ENCODE results near the gene GRIK1.
"Not testable (repeated sequence)": the region's sequence is repeated elsewhere in the genome, so short reads cannot be mapped to it uniquely, and the experiment has no call there.

Gene GRIK1

DNA sequence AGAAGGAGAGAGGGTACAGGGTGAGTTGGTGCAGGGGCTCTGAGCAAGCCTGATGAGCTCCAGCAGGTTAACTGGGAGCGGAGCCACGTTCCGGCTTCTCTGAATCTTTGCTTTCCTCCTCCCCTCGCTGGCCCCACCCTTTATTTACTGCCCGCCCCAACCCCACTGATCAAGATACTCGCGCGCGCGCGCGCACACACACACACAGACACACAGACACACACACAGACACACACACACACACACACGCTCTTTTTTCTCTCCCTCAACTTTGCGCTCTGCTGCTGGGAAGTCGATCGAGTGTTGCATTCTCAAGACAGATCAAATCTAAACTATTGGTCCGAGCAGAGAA, at the start of gene GRIK1:
Gene GRIK1, minus strand, starts transcription at position 73 of the 352 bp plus-strand sequence.
- DNase-seq: no peak

DNA sequence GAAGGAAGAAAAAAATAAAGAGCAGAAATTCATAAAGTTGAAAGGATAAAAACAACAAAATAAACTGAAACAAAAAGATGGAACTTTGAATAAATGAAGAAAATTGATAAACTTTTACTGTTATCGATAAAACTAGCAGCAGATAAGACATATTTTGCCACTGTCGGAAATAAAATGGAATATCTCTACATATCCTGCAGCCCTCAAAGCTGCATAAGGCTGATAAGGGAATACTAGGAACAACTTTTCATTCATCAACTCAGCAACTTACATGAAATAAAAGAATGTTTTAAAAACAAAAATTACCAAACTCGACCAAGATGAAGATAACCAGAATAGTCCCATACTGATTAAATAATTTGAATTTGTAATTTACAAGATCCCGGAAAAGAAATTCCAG, 48.0 kb upstream of the GRIK1 start:
- DNase-seq: no peak

DNA sequence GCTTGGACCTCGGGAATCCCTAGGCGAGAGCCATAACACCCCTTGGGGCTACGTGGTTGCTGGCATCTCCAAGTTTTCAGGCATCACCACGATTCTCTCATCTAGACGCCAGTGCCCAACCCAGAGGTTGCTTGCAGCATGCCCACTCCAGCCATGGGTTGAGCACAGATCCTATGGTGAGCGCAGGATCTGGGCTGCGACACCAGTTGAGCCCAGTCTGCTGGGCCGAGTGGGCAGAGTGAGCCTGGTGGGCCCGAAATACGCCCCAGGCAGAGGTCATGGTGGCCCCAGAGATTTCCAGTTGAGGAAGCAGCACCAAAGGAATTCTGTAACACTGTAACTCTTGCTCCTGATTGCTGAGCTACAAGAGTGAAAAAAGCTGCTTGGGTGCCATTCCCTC, 46.1 kb upstream of the GRIK1 start:
- DNase-seq: no peak

DNA sequence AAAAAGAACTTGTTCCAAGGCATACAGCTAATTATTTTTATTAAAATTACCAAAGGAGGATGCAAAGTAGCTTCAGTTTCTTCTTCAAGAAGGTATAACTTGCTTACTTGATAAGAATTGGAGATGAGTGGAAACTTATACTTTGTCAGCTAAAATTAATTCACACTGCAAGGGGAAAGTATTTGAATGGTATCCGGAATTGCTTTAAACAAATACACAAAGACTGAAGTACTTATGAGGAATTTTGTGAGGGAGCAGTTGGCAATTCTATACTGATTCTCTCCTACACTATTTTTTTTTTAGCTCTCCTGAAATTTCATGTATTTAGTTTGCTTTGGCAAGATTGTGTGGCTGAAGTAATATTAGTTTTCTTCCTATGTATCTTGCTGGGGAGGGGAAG, 39.2 kb upstream of the GRIK1 start:
- DNase-seq: no peak

DNA sequence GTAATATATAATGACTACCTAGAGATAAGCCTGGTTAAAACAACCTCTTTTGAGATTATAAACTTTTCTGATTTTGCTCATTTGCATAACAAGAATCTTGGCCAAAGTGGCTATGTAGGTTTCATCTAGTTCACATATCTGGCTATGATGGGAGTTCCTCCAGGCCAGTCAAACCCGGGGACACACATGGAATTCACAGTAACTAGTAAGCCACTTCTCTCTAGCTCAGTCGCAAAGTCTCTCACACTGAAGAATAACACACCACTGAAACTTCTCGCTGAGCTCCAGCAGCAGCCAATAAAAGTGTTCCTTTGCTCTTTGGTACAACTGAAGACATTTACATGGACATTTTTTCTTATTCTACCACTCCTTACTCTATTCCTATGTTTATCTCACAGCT, 36.0 kb upstream of the GRIK1 start:
- DNase-seq: no peak

DNA sequence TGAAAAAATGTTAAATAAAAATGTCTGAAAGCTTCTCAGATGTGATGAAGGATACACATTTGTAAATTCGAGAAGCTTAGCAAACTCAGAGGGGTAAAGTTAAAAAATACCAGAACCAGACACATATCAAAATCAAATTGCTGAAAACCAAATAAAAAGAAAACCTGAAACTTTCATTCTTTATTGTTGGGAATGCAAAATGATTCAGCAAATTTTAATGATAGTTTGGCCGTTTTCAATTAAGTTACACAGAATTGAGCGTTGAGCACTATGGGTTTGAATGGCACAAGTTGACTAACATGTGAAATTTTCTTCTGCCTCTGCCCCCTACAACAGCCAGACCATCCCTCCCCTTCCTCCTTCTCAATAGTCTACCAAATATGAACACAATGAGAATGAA, 33.5 kb upstream of the GRIK1 start:
- no peak for DNase-seq

DNA sequence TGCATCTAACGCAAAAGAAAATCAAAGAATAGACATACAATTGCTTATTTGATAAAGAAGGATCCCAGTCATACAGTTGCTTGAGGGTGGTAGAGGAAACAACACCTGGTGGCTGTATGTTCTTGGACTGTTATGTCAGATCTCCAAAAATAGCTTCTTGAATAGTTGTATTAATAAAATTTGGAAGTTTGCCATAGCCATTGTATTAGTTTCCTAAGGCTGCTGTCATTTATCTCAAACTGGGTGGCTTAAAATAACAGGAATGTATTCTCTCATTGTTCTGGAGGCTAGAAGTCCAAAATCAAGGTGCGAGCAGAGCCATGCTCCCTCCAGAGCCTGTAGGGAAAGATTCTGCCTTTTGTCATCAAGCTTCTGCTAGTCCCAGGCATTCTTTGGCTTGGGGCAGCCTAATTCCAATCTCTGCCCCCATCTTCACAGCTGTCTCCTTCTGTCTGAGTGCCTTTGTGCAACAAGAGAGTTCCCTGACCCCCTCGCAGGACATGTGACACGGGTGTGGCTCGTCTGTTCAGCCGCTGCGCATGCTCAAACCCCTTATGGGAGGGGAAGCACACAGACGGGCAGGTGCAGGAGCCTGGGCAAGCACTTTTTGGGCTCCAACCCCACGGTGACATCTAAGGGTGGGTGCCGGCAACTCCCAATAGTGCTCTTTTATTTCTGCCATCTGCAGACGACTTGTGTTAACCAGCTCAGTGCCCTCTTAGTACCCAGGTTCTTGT, 21.7 kb upstream of the GRIK1 start:
- no peak for DNase-seq

DNA sequence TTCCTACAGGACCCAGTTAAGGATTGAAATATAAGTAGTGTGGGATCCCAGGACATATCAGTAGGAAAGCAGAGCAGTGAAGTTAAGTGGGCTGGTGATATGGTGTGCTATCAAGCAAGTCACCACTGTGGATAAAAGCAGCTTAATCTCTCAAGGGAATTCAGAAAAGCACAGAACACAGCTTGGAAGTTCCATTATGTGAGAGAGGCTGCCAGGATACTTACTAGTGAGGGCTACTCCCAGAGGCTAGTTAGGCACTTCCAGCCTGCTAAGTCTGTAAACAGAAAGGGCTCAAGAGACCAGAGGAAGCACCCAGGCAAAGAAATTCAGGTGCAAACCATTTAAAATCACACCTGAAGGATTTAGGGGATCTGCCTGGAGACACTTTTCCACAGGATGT, 18.8 kb upstream of the GRIK1 start:
- no peak for DNase-seq

DNA sequence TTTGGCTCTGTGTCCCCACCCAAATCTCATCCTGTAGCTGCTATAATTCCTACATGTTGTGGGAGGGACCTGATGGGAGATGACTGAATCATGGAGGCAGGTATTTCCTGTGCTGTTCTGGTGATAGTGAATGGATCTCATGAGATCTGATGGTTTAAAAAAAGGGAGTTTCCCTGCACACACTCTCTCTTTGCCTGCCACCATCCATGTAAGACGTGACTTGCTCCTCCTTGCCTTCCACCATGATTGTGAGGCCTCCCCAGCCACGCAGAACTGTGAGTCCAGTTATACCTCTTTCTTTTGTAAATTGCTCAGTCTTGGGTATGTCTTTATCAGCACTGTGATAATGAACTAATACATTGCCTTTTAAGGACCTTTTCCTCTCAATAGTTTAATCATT, 18.2 kb upstream of the GRIK1 start:
- not testable (repeated sequence) for DNase-seq

DNA sequence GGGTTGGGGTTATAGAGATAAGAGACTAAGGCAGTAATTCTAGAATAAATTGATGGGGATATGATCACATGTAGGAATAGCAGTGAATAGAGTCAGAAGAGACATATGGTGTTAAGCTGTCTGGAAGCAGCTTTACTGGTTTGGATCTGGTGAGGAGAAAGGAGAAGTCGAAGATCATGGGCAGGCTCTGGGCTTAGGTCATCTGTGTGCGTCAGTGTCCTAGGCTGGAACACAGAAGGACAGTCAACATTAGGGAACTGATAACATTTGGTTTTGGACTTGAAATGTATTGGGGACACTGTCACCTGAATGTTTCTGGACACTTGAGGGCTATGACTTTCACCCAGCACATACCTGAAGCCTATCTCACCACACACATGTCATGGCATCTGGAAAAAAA, 13.9 kb upstream of the GRIK1 start:
- no peak for DNase-seq

DNA sequence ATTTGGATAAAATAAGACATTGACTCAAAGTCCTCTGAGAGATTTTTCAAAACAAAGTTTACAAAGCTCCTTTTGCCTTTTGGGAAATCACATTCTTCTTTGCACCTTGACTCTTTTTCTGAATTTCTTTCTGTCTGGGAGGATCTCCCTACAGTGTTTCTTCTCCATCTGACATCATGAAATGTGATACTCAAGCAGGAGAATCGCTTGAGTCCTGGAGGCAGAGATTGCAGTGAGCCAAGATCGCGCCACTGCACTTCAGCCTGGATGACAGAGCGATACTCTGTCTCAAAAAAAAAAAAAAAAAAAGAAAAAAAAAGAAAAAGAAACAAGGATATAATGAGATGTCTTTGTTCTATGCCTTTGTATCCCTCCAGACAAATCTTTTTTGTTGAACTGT, 13.3 kb upstream of the GRIK1 start:
- no peak for DNase-seq

DNA sequence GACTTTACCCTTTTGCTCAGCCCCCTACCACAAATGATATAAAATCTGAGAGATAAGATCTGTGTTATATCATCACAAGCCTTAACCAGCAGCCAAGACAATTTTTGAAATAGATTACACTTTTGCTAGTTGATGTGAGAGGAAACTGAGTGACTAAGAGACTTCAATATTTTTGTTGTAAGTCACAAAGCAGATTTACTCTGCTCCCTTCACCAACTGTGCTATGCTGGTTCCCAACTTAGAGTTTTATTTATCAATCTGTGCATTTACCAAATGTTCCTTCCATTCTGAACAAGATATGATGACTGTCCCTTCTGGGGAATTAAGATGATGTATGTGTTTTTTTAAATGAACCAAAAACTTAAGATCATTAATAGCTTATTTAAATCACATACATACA, 12.1 kb upstream of the GRIK1 start:
- no peak for DNase-seq

DNA sequence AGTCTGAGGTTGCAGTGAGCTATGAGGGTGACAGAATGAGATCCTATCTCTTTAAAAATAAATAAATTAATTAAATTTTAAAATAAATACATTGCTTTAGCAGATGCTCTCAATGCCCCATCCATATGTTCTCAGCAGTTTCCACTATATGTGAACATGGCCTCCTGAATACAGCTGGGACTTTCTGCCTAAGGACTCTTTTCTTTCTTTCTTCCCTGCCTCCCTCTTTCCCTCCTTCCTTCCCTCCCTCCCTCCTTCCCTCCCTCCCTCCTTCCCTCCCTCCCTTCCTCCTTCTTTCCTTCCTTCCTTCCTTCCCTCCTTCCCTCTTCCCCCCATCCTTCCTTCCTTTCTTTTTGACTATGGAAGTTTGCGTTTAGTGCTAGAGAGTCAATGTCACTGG, 10.2 kb upstream of the GRIK1 start:
- DNase-seq: no peak

DNA sequence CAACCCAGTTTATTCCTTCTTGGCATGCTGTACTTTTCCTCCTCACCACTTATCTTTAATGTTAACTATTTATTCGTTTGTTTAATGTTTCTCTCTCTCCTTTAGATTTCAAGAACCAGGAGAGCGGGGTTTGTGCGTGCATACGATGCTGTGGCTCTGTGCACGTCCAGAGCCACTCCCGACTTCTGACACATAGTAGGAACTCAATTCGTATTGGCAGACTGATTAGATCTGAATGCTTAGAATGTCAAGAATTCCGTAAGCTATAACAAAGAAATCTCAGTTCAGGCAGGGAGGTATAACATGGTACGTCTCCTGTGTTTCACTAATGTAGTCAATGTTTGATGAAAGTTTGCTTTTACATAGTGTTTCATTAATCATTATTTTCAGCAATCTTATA, 7.3 kb upstream of the GRIK1 start:
- no peak for DNase-seq

DNA sequence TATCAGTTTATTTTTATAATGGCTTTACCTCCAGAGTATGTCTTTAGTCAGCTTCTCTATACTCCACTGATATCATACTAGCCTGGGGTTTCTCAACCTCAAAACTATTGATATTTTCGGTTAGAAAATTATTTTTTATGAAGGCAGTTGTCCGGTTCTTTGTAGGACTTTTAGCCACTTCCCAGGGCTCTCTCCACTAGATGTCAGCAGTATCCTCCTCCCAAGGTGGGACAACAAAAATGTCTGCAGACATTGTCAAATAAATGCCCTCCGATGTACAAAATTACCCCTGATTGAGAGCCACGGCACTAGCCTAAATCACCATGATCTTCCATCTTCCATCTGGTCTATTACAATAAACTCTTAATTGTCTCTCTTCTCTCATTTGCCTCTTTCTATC, 4.1 kb upstream of the GRIK1 start:
- no peak for DNase-seq

DNA sequence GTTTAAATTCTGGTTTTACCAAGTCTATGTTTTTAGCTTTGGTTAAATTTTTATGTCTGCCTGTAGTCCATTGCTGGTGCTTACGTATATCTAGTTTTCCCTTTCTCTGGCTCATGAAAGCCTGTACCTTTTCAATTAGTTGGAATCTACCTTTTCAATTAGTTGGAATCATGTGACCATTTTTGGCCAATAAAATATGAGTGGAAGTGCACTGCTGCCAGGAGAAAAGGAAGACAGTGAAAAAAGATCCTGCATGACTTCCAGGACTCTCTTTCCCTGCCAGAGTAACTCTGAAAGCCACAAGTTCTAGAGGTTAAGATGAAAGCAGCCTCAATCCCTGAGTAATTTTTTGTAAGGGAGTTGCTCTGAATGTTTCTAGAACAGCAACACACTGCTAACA, 2.2 kb upstream of the GRIK1 start:
- DNase-seq: no peak

DNA sequence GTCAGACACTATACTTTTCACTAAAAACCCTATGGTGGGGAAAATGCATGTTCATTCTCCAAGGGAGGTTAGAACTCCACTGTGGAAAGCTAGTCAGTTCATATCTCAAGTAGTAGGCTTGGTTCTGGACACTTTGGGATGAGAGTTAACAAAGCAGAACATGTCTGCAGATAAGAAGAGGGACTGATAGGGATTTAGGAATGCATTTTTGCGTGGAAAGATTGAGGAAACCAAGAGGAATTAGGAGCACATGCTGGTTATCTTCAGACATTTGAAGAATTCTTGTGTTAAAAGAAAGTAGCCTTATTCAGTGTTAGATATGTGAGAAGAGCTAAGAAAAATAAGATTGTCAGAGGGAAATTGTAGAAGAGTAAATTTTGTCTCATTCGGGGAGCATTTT, 1.2 kb upstream of the GRIK1 start:
- DNase-seq: no peak

DNA sequence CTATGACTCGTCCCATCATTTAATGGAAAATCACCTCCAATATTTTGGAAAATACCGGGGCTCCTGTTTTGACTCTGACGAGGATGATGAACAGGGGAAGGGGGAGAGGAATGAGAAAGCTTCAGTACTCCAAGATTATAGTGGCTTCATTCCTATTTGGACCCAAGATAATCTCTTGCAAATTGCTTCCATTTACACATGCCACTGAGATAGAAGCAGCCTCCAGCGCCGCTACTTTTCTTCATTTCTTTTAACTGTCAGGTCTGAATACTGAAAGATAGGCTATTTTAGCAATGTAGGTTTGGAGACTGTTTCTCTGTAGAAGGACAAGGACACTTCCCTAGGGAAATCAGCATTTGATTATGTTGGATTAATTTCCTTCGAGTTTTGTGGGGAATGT, 565 bp upstream of the GRIK1 start:
- DNase-seq: no peak

DNA sequence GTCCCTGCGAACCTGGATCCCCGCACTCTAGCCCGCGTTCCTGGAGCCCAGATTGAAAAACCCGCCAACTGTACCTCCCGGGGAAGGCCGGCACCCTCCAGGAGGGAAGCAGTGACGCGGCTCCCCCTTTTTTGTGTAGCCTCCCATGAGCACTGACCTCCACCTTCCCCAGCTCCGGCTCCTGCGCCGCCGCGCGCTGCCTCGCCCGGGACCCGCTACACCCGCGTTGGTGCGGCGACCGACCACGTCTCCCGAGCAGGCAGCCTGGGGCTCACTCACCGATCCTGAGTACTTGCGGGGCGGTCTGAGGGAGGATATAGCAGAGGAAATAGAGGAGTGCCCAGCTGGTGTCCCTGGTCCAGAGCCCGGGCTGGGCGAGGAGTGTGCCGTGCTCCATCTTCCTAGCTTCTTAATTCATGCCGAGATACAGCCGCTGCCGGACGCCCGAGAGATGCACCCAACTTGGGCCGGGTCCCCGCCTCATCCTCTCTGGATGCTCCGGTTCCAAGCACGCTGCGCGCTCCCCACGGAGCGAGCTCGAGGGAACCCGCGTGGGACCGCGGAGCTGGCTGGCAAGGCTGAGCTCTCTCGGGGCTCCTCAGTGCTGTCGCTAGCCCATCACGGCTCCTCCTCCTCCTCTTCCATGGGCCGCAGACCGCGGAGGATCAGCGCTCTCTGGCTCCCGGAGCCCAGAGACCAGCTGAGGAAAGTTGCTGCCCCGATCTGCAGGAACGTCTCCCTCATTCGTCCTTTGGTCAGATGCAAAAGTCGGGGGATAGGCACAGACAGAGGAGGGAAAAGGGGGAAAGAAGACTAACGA, 482 bp downstream of the GRIK1 start:
- no peak for DNase-seq

DNA sequence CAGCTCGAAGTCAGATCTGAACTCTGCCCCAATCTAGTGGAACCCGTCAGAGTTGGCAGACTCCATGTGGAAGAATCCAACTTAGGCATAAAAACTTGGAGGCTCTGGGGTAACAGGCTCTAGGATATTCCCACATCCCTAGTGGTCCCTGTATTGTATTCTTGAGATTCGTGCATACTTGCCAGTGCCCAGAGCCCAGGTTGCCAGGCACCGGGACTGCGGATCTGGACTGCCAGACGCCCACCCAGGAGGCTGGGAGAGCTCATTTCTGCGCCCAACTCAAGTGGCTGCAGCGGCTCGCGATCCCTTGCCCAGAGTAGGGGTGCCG, 1.1 kb downstream of the GRIK1 start:
- DNase-seq: no peak

DNA sequence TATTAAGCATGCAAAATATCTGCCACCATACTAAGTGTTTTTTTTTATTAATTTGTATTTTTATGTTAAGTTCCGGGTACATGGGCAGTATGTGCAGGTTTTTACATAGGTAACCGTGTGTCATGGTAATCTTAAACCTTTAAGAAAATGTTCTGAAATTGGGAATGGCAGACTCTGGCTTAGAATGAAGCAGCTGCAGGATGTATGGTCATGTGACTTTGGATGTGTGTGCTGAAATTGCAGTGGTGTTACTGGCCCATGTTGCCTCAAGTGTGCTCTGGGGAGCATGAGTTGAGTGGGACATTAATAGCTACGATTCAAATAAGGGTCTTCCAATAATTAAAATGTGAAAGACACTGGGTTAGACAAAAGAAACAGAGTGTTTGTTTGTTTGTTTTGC, 6.7 kb downstream of the GRIK1 start:
- no peak for DNase-seq

DNA sequence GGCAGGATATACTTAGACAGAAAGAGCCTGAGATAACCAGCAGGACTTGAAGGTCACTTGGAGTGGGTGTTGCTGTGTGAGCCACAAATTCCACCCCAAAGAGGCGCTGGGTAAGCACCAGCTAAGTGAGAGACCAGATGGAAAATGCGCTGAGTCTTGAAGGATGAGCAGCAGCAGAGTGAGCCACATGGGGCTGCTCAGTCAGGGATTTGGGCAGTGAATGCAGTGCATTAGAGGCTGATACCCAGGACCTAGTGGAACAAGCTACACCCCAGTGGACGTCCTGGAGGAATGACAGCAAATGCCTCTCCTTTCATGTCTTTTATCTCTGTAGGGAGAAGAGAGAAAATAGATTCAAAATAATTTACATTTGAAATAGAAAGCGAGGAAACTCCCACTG, 11.3 kb downstream of the GRIK1 start:
- no peak for DNase-seq

DNA sequence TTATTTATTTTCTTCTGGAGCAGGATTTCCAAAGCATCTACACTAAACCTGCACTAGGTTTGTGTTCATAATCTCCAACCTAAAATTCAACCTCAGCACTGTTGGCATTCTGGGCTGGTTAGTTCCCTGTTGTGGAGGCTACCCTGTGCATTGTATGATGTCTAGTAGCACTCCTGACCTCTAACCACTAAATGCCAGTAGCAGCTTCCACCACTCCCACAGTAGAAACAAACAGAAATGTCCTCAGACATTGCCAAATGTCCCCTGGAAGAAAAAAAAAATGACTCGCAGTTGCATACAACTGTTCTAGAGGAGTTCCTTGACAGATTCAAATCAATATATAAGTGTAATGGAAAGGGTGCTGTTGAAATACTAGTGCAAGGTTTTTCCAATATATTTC, 18.9 kb downstream of the GRIK1 start:
- DNase-seq: no peak

DNA sequence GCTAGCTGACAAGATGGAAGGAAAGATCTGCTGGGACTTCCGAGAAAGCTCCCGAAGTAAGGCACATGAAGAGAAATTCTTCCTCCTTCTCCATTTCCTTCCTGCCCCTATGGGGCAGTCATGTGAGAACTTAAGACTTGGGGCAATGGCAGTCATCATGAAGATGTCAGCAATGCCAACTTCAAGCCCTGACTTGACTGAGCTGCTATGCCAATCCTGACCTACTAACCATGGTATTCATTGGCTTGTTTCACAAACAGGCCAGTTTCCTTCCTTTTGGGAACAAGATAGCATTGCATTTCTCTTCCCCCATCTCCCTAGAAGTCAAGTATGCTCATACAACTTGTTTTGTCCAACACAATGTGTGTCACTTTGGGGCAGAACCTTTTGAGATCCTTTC, 25.5 kb downstream of the GRIK1 start:
- DNase-seq: no peak

DNA sequence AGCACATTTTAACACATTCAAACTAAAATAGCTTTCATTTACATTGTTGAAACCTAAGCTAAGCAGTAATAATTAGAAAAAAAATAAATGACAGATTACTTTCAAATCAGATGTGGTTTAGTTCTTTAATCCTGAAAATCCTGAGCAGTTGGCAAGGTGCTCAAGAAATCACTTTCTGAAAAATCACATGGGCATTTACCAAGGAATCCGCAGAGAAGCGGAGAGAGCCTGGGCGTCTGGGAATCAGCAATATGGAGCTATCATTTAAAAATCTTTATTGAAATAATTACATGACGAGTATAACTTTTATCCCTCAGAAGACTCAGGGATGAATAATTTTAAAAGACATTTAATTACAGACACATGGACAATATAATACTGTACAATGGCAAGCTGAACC, 30.2 kb downstream of the GRIK1 start:
- DNase-seq: no peak
